Measurements from ENCODE around the gene SNX7.

Gene SNX7

DNA sequence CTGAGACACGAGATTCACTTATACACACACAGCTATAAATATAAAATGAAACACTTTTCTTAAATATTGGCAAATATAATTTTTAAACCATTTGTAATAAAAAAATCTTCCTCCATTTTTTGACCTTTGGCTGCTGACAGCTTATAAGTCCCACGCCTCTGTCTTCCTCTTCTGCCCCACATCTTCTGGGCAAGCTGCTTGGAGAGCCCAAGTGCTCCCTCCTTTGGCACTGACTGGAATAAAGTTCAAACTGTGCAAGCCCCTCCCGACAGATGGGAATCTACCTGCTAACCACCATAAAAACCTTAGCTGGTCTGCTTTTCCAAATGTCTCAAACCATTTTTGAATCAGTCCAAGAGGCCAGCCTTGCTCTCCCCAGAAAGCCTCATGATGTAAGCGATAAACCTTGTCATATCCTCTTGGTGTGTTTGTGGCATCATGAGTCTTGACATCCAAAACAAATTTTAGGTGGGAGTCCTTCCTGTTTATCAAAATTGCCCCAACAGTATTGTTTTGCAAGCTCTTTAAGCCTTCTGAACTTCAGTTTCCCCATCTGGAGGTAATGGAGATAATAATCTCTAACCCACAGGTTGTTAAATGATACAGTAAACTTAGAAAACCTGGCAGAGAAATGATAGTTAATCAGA lies 99.8 kb downstream of the SNX7 start:
- H3K27ac ChIP-seq (ENCODE audit: insufficient read depth, low read length, poor library complexity, severe bottlenecking), result no peak overlapping the region
- H3K4me3 ChIP-seq (ENCODE audit: insufficient read depth, low read depth, low read length, poor library complexity, severe bottlenecking), result no peak overlapping the region
- H3K36me3 ChIP-seq (ENCODE audit: control insufficient read depth, insufficient read depth, low read length), result no peaks in the 10 kb centered on the region
- no peaks in the 10 kb centered on the region for H3K9me3 ChIP-seq (ENCODE audit: control insufficient read depth, low read length)
- no peaks in the 10 kb centered on the region for H3K27me3 ChIP-seq (replicated peaks; ENCODE audit: control insufficient read depth, insufficient read depth, low read length, poor library complexity, severe bottlenecking)
- no peak for DNase-seq
- no peaks in the 10 kb centered on the region for H3K4me1 ChIP-seq (ENCODE audit: control insufficient read depth, insufficient read depth, low read length, poor library complexity, severe bottlenecking)

DNA sequence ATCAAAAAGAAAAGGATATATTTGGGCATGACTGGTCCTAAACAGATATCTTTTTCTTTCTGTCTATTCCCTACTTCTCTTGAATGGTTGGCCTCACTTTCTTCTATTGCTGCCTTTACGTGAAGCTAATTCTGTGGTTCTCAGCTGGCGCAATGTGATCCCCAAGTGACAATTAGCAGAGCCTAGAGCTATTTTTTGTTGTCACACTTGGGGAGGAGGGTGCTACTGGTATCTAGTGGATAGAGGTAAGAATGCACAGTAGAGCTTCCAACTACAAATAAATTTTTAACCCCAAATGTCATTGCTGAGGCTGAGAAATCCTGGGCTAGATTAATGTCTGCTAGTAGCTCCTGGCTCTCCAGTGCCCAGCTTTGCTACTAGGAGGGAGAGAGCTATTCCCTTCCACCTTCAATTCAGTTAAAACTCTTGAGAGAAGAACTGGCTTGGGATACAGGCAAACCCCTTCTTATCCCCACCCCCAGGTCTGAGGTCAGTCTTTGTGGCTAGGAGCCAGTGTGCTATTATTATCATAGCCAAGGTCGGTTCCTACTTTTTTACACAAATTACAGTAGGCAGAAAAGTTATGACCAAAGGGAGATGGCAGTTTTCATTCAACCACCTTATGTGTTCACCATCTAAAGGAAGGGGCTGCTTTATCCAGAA lies 102.1 kb downstream of the SNX7 start:
- Histone ChIP-seq H3K9me3 (ENCODE audit: control insufficient read depth, low read length) (no peaks in the 10 kb centered on the region), H3K36me3 (ENCODE audit: control insufficient read depth, insufficient read depth, low read length) (no peaks in the 10 kb centered on the region), H3K4me3 (ENCODE audit: insufficient read depth, low read depth, low read length, poor library complexity, severe bottlenecking) (no peak overlapping the region), H3K4me1 (ENCODE audit: control insufficient read depth, insufficient read depth, low read length, poor library complexity, severe bottlenecking) (no peaks in the 10 kb centered on the region), H3K27me3 (replicated peaks; ENCODE audit: control insufficient read depth, insufficient read depth, low read length, poor library complexity, severe bottlenecking) (no peaks in the 10 kb centered on the region), H3K27ac (ENCODE audit: insufficient read depth, low read length, poor library complexity, severe bottlenecking) (no peak overlapping the region)
- DNase-seq, result no peak

DNA sequence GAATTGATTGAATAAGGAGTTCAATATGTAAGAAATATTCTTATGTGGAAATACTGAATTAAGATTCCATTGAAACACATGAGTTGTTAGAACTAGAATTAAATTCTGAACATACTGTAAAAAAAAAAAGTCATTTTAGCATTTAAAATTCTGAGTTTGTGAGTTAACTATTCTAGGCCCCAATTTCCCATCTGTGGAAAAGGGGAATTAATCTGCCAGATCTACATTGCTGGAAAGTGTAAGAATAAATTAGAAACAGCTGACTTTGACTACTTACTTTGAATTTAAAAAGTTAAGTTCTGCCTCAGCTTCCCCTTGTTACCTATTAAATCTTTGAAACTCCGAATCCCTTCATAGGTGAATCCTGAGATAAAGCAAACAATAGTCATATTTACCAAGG lies 103.0 kb downstream of the SNX7 start:
- Histone ChIP-seq H3K27me3 (replicated peaks; ENCODE audit: control insufficient read depth, insufficient read depth, low read length, poor library complexity, severe bottlenecking) (no peaks in the 10 kb centered on the region), H3K4me1 (ENCODE audit: control insufficient read depth, insufficient read depth, low read length, poor library complexity, severe bottlenecking) (no peaks in the 10 kb centered on the region), H3K27ac (ENCODE audit: insufficient read depth, low read length, poor library complexity, severe bottlenecking) (no peak overlapping the region), H3K4me3 (ENCODE audit: insufficient read depth, low read depth, low read length, poor library complexity, severe bottlenecking) (no peak overlapping the region), H3K36me3 (ENCODE audit: control insufficient read depth, insufficient read depth, low read length) (no peaks in the 10 kb centered on the region), H3K9me3 (ENCODE audit: control insufficient read depth, low read length) (no peaks in the 10 kb centered on the region)
- no peak for DNase-seq

DNA sequence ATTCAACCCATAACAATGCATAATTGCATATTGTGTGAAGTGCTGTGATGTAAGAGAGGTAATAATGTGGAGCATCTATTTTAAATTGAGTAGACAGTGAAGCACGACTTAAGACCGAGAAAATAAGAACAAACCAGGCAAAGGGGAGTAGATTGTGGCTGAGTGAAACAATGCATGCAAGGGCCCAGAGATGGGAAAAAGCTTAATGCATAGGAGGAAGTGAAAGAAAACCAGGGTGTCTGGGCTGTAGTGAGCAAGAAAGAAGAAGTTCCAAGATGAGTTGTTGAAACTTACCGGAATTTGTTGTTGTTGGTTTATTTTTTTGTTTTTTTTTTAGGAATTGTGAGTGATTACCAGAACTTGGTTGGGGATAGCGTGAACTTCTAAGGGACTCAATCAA lies 104.7 kb downstream of the SNX7 start:
- no peak overlapping the region for H3K4me3 ChIP-seq (ENCODE audit: insufficient read depth, low read depth, low read length, poor library complexity, severe bottlenecking)
- no peak overlapping the region for H3K27ac ChIP-seq (ENCODE audit: insufficient read depth, low read length, poor library complexity, severe bottlenecking)
- no peak for DNase-seq
- H3K4me1 ChIP-seq (ENCODE audit: control insufficient read depth, insufficient read depth, low read length, poor library complexity, severe bottlenecking), result no peaks in the 10 kb centered on the region
- no peaks in the 10 kb centered on the region for H3K27me3 ChIP-seq (replicated peaks; ENCODE audit: control insufficient read depth, insufficient read depth, low read length, poor library complexity, severe bottlenecking)
- no peaks in the 10 kb centered on the region for H3K36me3 ChIP-seq (ENCODE audit: control insufficient read depth, insufficient read depth, low read length)
- H3K9me3 ChIP-seq (ENCODE audit: control insufficient read depth, low read length), result no peaks in the 10 kb centered on the region

DNA sequence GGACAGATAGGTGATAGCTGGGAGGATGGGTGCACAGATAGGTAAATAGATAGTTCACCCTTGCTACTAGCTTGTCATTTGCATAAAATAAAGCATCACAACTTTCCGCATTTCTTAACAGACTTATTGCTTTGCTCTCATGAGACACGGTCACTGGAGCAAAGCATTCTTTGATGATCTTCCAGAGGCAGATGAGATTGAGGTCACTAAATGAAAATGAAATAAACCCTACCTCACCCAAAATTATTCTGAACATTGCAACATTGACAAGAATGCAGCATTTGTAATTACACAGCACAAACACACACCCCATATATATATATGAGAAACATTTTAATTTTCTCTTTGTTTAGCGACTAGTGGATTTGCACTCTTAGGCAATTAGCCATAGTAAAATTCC lies 107.6 kb downstream of the SNX7 start:
- no peak overlapping the region for H3K4me3 ChIP-seq (ENCODE audit: insufficient read depth, low read depth, low read length, poor library complexity, severe bottlenecking)
- no peaks in the 10 kb centered on the region for H3K27me3 ChIP-seq (replicated peaks; ENCODE audit: control insufficient read depth, insufficient read depth, low read length, poor library complexity, severe bottlenecking)
- no peaks in the 10 kb centered on the region for H3K36me3 ChIP-seq (ENCODE audit: control insufficient read depth, insufficient read depth, low read length)
- no peak for DNase-seq
- H3K27ac ChIP-seq (ENCODE audit: insufficient read depth, low read length, poor library complexity, severe bottlenecking), result no peak overlapping the region
- no peaks in the 10 kb centered on the region for H3K4me1 ChIP-seq (ENCODE audit: control insufficient read depth, insufficient read depth, low read length, poor library complexity, severe bottlenecking)
- H3K9me3 ChIP-seq (ENCODE audit: control insufficient read depth, low read length), result no peaks in the 10 kb centered on the region

DNA sequence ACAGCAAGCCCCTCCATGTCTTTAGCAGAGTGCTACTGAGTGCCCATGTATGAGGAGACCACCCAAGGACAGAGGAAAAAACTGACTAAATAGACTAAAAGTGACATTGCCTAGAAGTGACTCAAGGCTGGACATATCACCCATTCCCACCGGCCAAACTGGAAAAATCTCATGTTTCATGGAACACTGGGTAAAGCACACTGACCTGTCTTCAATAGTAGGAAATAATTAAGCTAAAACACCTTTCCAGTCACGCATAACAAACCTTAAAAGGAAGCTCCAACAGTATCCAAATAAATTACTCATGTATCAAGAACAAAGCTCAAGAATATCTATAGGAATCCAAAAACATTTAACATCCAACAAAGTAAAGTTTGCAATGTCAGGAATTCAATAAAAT lies 120.4 kb downstream of the SNX7 start:
- no peak overlapping the region for H3K27ac ChIP-seq (ENCODE audit: insufficient read depth, low read length, poor library complexity, severe bottlenecking)
- H3K9me3 ChIP-seq (ENCODE audit: control insufficient read depth, low read length), result no peaks in the 10 kb centered on the region
- no peaks in the 10 kb centered on the region for H3K4me1 ChIP-seq (ENCODE audit: control insufficient read depth, insufficient read depth, low read length, poor library complexity, severe bottlenecking)
- H3K4me3 ChIP-seq (ENCODE audit: insufficient read depth, low read depth, low read length, poor library complexity, severe bottlenecking), result no peak overlapping the region
- no peak for DNase-seq
- no peaks in the 10 kb centered on the region for H3K27me3 ChIP-seq (replicated peaks; ENCODE audit: control insufficient read depth, insufficient read depth, low read length, poor library complexity, severe bottlenecking)
- no peaks in the 10 kb centered on the region for H3K36me3 ChIP-seq (ENCODE audit: control insufficient read depth, insufficient read depth, low read length)

DNA sequence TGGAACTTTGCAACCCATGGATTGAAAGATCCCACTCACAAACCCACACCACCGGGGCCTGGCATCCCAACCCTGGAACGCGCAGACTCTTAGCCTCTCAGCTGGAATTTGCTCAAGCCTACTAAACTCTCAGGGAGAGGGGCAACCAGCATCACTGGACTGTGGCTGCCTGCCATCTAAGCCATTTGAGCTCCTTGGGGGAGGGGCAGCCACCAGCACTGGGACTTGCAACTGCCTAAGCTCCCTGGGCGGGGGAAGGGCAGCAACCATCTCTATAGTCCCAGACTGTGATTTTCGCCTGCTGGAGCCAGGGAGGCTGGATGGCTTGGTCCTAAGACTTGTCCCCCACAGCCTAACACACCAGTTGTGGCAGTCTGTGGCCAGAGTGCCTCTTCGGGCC lies 122.3 kb downstream of the SNX7 start:
- H3K27me3 ChIP-seq (replicated peaks; ENCODE audit: control insufficient read depth, insufficient read depth, low read length, poor library complexity, severe bottlenecking), result no peaks in the 10 kb centered on the region
- no peaks in the 10 kb centered on the region for H3K4me1 ChIP-seq (ENCODE audit: control insufficient read depth, insufficient read depth, low read length, poor library complexity, severe bottlenecking)
- H3K4me3 ChIP-seq (ENCODE audit: insufficient read depth, low read depth, low read length, poor library complexity, severe bottlenecking), result no peak overlapping the region
- no peak overlapping the region for H3K27ac ChIP-seq (ENCODE audit: insufficient read depth, low read length, poor library complexity, severe bottlenecking)
- DNase-seq, result no peak
- H3K9me3 ChIP-seq (ENCODE audit: control insufficient read depth, low read length), result no peaks in the 10 kb centered on the region
- no peaks in the 10 kb centered on the region for H3K36me3 ChIP-seq (ENCODE audit: control insufficient read depth, insufficient read depth, low read length)

DNA sequence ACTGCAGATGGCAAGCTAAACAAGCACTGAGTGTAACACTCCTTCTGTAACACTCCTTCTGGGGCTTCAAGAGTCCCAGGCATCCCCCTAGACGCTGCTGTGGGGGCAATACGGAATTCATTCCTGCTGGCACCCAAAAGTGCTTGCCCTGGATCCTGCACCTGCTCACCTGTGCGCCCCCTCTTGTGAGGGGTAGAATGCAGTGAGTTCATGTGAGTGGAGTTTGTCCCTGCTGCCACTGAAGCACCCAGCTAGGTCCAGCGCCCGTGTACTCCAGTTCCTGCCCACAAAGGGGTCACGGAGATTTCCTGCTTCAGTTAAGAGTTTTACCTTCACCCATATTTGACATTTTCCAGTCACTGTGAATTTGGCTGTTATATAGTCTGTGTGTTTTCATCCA lies 130.0 kb downstream of the SNX7 start:
- no peak for DNase-seq
- H3K9me3 ChIP-seq (ENCODE audit: control insufficient read depth, low read length), result no peaks in the 10 kb centered on the region
- H3K27ac ChIP-seq (ENCODE audit: insufficient read depth, low read length, poor library complexity, severe bottlenecking), result no peak overlapping the region
- H3K36me3 ChIP-seq (ENCODE audit: control insufficient read depth, insufficient read depth, low read length), result no peaks in the 10 kb centered on the region
- no peaks in the 10 kb centered on the region for H3K27me3 ChIP-seq (replicated peaks; ENCODE audit: control insufficient read depth, insufficient read depth, low read length, poor library complexity, severe bottlenecking)
- no peak overlapping the region for H3K4me3 ChIP-seq (ENCODE audit: insufficient read depth, low read depth, low read length, poor library complexity, severe bottlenecking)
- no peaks in the 10 kb centered on the region for H3K4me1 ChIP-seq (ENCODE audit: control insufficient read depth, insufficient read depth, low read length, poor library complexity, severe bottlenecking)

DNA sequence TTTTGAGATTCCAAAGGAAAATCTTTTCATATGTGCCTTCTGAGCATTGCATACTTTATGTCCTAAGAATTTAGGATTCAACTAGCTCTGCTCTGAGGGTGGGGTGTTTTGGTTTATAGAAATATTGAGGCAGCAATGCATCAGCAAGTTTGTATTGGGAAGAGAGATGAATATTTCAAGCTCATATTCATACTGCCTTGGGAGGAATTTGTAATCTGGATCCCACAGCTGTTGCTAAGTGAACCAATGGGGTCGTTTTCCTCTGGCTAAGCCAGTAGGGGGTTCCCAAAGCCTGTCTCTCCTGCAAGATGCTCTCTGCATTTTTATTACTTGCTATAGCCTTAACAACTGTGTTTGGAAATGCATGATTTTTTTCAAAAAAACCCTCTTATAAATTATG lies 130.6 kb downstream of the SNX7 start:
- Histone ChIP-seq H3K36me3 (ENCODE audit: control insufficient read depth, insufficient read depth, low read length) (no peaks in the 10 kb centered on the region), H3K4me1 (ENCODE audit: control insufficient read depth, insufficient read depth, low read length, poor library complexity, severe bottlenecking) (peaks cover under 1% of the 10 kb centered on the region), H3K9me3 (ENCODE audit: control insufficient read depth, low read length) (no peaks in the 10 kb centered on the region), H3K27me3 (replicated peaks; ENCODE audit: control insufficient read depth, insufficient read depth, low read length, poor library complexity, severe bottlenecking) (no peaks in the 10 kb centered on the region), H3K27ac (ENCODE audit: insufficient read depth, low read length, poor library complexity, severe bottlenecking) (no peak overlapping the region), H3K4me3 (ENCODE audit: insufficient read depth, low read depth, low read length, poor library complexity, severe bottlenecking) (no peak overlapping the region)
- no peak for DNase-seq

DNA sequence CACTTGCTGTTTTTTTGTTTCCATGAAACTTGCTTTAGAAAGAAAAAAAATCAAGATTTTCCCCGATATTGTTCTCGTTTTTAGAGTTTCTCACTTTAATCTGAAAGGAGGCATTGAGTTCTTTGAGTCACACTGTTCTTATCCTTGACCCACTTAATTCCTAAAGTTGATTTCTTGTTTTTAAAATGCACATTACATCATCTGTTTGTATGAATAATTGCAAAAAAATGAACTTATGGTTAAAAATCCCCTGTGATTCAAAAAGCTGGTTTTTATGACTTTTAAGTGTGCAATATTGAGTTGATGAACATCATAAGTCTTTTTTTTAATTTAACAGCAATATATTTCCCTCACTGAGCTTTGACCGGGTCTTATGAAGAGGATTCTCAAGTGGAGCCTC lies 131.6 kb downstream of the SNX7 start:
- no peaks in the 10 kb centered on the region for H3K9me3 ChIP-seq (ENCODE audit: control insufficient read depth, low read length)
- no peaks in the 10 kb centered on the region for H3K27me3 ChIP-seq (replicated peaks; ENCODE audit: control insufficient read depth, insufficient read depth, low read length, poor library complexity, severe bottlenecking)
- peaks cover 10% of the 10 kb centered on the region for H3K4me1 ChIP-seq (ENCODE audit: control insufficient read depth, insufficient read depth, low read length, poor library complexity, severe bottlenecking)
- no peak overlapping the region for H3K27ac ChIP-seq (ENCODE audit: insufficient read depth, low read length, poor library complexity, severe bottlenecking)
- H3K36me3 ChIP-seq (ENCODE audit: control insufficient read depth, insufficient read depth, low read length), result no peaks in the 10 kb centered on the region
- H3K4me3 ChIP-seq (ENCODE audit: insufficient read depth, low read depth, low read length, poor library complexity, severe bottlenecking), result no peak overlapping the region
- DNase-seq, result no peak

Data from effector memory CD4-positive, alpha-beta T cell (primary cell).